GM12801 (cell line): ENCODE measurements around the gene CFAP77.

ENCODE experiments used
- TF ChIP-seq, protein P1 (sequence below): IDR thresholded peaks from one replicate; pipeline ENCODE4 v1.5.1; 2011; ENCODE audit warnings: control low read depth; ENCODE audit not compliant: insufficient read length; ENCODE audit errors: extremely low read depth

CFAP77 gene

GRCh38 chr9:132504488-132504887 lies 94.5 kb downstream of the CFAP77 start:
- TF ChIP-seq, protein P1, sequence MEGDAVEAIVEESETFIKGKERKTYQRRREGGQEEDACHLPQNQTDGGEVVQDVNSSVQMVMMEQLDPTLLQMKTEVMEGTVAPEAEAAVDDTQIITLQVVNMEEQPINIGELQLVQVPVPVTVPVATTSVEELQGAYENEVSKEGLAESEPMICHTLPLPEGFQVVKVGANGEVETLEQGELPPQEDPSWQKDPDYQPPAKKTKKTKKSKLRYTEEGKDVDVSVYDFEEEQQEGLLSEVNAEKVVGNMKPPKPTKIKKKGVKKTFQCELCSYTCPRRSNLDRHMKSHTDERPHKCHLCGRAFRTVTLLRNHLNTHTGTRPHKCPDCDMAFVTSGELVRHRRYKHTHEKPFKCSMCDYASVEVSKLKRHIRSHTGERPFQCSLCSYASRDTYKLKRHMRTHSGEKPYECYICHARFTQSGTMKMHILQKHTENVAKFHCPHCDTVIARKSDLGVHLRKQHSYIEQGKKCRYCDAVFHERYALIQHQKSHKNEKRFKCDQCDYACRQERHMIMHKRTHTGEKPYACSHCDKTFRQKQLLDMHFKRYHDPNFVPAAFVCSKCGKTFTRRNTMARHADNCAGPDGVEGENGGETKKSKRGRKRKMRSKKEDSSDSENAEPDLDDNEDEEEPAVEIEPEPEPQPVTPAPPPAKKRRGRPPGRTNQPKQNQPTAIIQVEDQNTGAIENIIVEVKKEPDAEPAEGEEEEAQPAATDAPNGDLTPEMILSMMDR = no peak

DNA sequence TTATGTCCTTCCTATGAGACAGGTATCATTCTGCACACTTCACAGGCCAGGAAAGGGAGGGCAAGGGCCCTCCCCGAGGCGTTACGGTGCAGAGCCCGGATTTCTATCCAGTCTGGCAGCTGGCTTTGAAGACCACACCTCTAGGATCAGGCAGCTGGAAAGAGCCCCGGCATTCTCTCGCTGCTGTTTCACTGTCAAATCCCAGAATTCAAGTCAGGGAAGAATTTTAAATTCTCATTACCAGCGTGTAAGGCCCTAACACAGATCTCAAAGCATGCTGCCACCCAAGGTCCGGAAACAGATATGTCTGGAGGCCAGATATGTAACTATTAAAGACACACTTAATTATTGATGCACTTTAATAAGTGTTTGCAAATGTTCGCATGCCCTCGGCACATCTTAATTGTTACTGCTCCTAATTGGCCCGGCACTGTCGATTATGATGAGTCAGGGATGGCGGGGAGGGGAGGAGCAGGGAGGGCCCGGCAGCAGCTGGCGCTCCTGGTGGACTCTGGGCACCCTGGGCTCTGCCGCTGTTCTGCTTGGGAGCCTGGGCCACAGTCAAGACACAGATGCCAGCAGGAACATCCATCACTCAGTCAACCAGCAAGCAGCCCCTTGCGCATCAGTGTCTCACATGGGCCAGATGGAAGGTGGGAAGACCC lies 96.1 kb downstream of the CFAP77 start:
- TF ChIP-seq, protein P1 = no peak

GRCh38 chr9:132506977-132507669 lies 97.1 kb downstream of the CFAP77 start:
- TF ChIP-seq, protein P1 = no peak

GRCh38 chr9:132507670-132508469 lies 97.9 kb downstream of the CFAP77 start:
- TF ChIP-seq, protein P1 = no peak

DNA sequence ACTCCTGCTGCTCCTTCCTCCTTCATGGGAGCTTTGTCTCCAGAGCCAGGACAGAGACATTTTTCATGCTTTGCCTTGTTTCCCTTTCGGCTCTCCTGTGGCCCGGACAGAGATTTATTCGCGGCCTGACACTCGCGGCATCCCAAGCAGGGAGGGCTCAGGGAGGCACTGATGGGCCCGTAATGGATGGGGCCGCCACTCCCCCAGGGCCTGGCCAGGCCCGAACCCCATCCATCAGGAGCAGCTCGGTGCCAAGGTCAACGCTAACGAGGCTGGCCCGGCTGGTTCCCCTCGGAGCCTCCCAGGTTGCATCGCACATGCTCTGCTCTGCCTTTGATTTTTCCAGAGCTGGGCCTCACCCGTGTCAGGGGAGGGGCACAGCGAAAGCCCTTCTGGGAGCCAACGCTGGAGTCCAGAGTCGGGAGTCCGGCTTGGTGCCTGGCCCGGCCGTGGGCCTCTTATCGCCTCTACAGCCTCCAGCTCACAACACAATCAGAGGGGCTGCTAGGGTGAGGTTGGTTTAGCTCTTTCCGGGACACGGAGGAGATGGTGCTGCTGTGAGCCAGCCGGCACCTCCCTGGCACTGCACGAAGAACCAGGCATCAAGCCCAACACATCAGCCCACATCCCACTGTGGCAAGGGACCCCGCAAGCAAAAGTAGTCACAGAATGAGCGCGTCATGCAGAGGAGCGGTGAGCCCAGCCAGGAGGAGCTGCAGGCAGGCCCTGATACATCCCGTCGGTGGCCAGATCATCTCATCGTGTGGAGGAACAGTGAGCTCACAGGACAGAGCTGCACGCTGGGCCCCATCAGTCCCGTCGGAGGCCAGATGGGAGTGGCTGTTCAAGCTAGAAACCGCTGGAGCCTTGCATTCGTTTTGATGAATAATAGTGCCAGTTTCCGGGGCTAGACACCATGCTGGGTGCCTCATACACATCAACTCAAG lies 100.2 kb downstream of the CFAP77 start:
- TF ChIP-seq, protein P1 = no peak

GRCh38 chr9:132511191-132511999 lies 101.4 kb downstream of the CFAP77 start:
- TF ChIP-seq, protein P1 = no peak
